ENCODE results near the gene LEFTY1.
A peak's percentile ranks its signal among the peaks of the same experiment; 100 is the strongest.

Gene LEFTY1

GRCh38 chr1:225887030-225887314, 2.0 kb downstream of the LEFTY1 start:
- DNase-seq: no peak

- no peak for DNase-seq
Measured at GRCh38 chr1:225886159-225887029, 2.6 kb downstream of the LEFTY1 start.

GRCh38 chr1:225885336-225885735, 3.6 kb downstream of the LEFTY1 start:
- no peak for DNase-seq

GRCh38 chr1:225883616-225884265, 5.2 kb downstream of the LEFTY1 start:
- no peak for DNase-seq

- no peak for DNase-seq
Measured at GRCh38 chr1:225882694-225883615, 6.0 kb downstream of the LEFTY1 start.

- peak; percentile 60 for DNase-seq
Measured at GRCh38 chr1:225881959-225882693, 6.8 kb downstream of the LEFTY1 start, which contains the start of gene TMEM63A. Gene TMEM63A, minus strand, starts transcription at chr1:225882380. Its CDS starts 4,800 bp downstream, at chr1:225877580.

GRCh38 chr1:225881081-225881958, 7.6 kb downstream of the LEFTY1 start:
- DNase-seq: no peak

GRCh38 chr1:225880636-225881035, 8.3 kb downstream of the LEFTY1 start:
- DNase-seq: no peak

- DNase-seq: no peak
Measured at GRCh38 chr1:225880222-225880588, 8.7 kb downstream of the LEFTY1 start.

- no peak for DNase-seq
Measured at GRCh38 chr1:225879521-225880221, 9.3 kb downstream of the LEFTY1 start.

GRCh38 chr1:225878282-225878681, 10.7 kb downstream of the LEFTY1 start:
- DNase-seq: no peak

GRCh38 chr1:225877580-225877979, 11.4 kb downstream of the LEFTY1 start:
- peak; percentile 84 for DNase-seq

GRCh38 chr1:225876900-225877510, 11.9 kb downstream of the LEFTY1 start:
- no peak for DNase-seq

- DNase-seq: peak; percentile 96
Measured at GRCh38 chr1:225875044-225875815, 13.7 kb downstream of the LEFTY1 start.

- no peak for DNase-seq
Measured at GRCh38 chr1:225874431-225874830, 14.5 kb downstream of the LEFTY1 start.

GRCh38 chr1:225873281-225873850, 15.6 kb downstream of the LEFTY1 start:
- no peak for DNase-seq

GRCh38 chr1:225872075-225872430, 16.9 kb downstream of the LEFTY1 start:
- no peak for DNase-seq

- DNase-seq: no peak
Measured at GRCh38 chr1:225871359-225872074, 17.4 kb downstream of the LEFTY1 start.

- DNase-seq: no peak
Measured at GRCh38 chr1:225870911-225871310, 18.0 kb downstream of the LEFTY1 start.

All from NCI-H82 (cell line).